ENCODE data around the gene SLC26A1.

GRCh38 chr4:951594-952468 lies 41.4 kb downstream of the SLC26A1 start:
- TF ChIP-seq CTCF (IDR thresholded peaks at IDR 0.05) = no peak
- TF ChIP-seq POLR2A (IDR thresholded peaks at IDR 0.05) = no peak
- TF ChIP-seq POLR2AphosphoS5 (IDR thresholded peaks at IDR 0.05) = no peak
